ENCODE measurements around the gene TBX4.

Gene TBX4

GRCh38 chr17:61488878-61489718, 36.9 kb downstream of the TBX4 start:
- TF ChIP-seq TCF12 (IDR thresholded peaks at IDR 0.05; ENCODE audit: low read depth) (no peak), ZBTB7A (IDR thresholded peaks at IDR 0.05; ENCODE audit: low read depth) (no peak), TEAD4 (IDR thresholded peaks at IDR 0.05) (no peak), YY1 (IDR thresholded peaks at IDR 0.05; ENCODE audit: low read depth) (no peak), CREB1 (IDR thresholded peaks at IDR 0.05; ENCODE audit: low read depth) (no peak)
- TF ChIP-seq, protein P1, sequence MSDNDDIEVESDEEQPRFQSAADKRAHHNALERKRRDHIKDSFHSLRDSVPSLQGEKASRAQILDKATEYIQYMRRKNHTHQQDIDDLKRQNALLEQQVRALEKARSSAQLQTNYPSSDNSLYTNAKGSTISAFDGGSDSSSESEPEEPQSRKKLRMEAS (IDR thresholded peaks at IDR 0.05) = no peak
- TF ChIP-seq, protein P2, sequence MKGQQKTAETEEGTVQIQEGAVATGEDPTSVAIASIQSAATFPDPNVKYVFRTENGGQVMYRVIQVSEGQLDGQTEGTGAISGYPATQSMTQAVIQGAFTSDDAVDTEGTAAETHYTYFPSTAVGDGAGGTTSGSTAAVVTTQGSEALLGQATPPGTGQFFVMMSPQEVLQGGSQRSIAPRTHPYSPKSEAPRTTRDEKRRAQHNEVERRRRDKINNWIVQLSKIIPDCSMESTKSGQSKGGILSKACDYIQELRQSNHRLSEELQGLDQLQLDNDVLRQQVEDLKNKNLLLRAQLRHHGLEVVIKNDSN (IDR thresholded peaks at IDR 0.05) = no peak

DNA sequence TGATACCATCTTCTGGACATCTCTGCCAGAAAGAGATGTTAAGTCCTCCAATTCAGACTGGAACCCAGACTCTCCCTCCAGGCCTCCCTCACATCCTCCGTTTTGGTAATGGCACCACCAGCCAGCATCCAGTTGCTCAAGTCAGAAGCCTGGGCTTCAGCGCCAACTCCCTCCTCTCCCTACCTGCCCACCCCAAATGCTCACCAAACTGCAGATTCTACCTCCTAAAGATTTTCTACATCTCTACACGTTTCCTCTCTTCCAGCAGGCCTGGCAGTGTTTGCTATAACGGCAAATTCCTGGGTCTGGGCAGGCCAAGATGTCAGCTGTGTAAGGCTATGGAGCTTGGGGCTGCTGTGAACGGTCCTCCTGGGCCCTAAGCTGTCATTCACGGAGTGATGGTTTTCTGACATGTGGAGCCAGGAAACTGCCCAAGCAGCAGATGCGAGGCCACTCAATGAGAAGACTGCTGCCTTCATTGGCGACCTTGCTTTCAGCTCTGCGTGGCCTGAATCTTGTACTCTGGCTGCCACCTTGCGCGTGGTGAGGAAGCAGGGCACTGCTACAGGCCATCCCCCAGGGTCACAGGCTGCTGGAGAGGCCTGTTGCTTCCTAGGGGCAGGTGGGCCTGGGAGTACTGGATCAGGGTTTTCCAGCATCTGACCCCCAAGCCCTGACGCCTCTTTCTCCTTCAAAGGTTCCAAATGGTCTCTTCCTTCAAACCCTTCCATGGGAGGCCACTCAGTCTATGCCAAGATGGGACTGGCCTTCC, 37.7 kb downstream of the TBX4 start:
- TF ChIP-seq, protein P1 (IDR thresholded peaks at IDR 0.05) = no peak
- TF ChIP-seq TAF1 (IDR thresholded peaks at IDR 0.05; ENCODE audit: low read depth) = no peak

GRCh38 chr17:61490540-61490975, 38.3 kb downstream of the TBX4 start:
- TF ChIP-seq, protein P1 (IDR thresholded peaks at IDR 0.05) = no peak
- TF ChIP-seq CEBPB (IDR thresholded peaks at IDR 0.05) = no peak
- TF ChIP-seq EP300 (IDR thresholded peaks at IDR 0.05; ENCODE audit: borderline replicate concordance) = no peak
- TF ChIP-seq RAD21 (IDR thresholded peaks at IDR 0.05; ENCODE audit: low read depth) = no peak
- TF ChIP-seq ZBTB7A (IDR thresholded peaks at IDR 0.05; ENCODE audit: low read depth) = no peak
- TF ChIP-seq EGR1 (IDR thresholded peaks at IDR 0.05) = no peak
- TF ChIP-seq TCF12 (IDR thresholded peaks at IDR 0.05; ENCODE audit: low read depth) = no peak
- no peak for TF ChIP-seq YY1 (IDR thresholded peaks at IDR 0.05; ENCODE audit: low read depth)
- TF ChIP-seq, protein P2 (IDR thresholded peaks at IDR 0.05) = no peak
- no peak for TF ChIP-seq NFIC (IDR thresholded peaks at IDR 0.05)
- no peak for TF ChIP-seq FOXM1 (IDR thresholded peaks at IDR 0.05; ENCODE audit: borderline replicate concordance, low read depth)
- no peak for TF ChIP-seq TAF1 (IDR thresholded peaks at IDR 0.05; ENCODE audit: low read depth)
- TF ChIP-seq CREB1 (IDR thresholded peaks at IDR 0.05; ENCODE audit: low read depth) = no peak
- TF ChIP-seq REST (IDR thresholded peaks at IDR 0.05; ENCODE audit: low read depth) = no peak
- TF ChIP-seq TEAD4 (IDR thresholded peaks at IDR 0.05) = no peak

DNA sequence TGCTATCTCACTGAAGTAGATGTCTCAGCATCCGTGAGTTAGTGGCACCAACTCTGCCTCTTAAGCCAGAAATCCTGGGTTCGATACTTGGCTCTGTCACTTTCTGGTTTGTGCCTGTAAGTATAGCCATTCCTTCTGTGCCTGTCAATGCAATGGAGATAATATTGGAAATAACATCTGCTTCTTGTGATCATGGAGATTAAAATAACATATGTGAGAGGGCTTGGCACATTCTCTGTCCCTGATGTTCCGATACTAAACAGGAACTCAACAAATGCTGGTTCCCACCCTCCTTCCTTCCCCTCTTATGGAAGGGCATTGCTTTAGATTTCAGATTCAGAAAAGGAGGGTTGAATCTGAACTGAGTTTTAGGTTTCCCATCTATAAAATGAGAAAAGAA, 39.8 kb downstream of the TBX4 start:
- TF ChIP-seq YY1 (IDR thresholded peaks at IDR 0.05; ENCODE audit: low read depth) = no peak
- TF ChIP-seq TAF1 (IDR thresholded peaks at IDR 0.05; ENCODE audit: low read depth) = no peak
- no peak for TF ChIP-seq FOXM1 (IDR thresholded peaks at IDR 0.05; ENCODE audit: borderline replicate concordance, low read depth)
- no peak for TF ChIP-seq EP300 (IDR thresholded peaks at IDR 0.05; ENCODE audit: borderline replicate concordance)
- no peak for TF ChIP-seq TEAD4 (IDR thresholded peaks at IDR 0.05)
- TF ChIP-seq EGR1 (IDR thresholded peaks at IDR 0.05) = no peak
- TF ChIP-seq RAD21 (IDR thresholded peaks at IDR 0.05; ENCODE audit: low read depth) = no peak
- no peak for TF ChIP-seq ZBTB7A (IDR thresholded peaks at IDR 0.05; ENCODE audit: low read depth)
- TF ChIP-seq REST (IDR thresholded peaks at IDR 0.05; ENCODE audit: low read depth) = no peak
- no peak for TF ChIP-seq NFIC (IDR thresholded peaks at IDR 0.05)
- no peak for TF ChIP-seq CREB1 (IDR thresholded peaks at IDR 0.05; ENCODE audit: low read depth)
- TF ChIP-seq, protein P2 (IDR thresholded peaks at IDR 0.05) = no peak
- TF ChIP-seq, protein P1 (IDR thresholded peaks at IDR 0.05) = no peak
- no peak for TF ChIP-seq CEBPB (IDR thresholded peaks at IDR 0.05)
- no peak for TF ChIP-seq TCF12 (IDR thresholded peaks at IDR 0.05; ENCODE audit: low read depth)

All from Ishikawa (cell line).